AG04450 (cell line): ENCODE measurements around the gene HSD17B12. TPM values are rescaled to one million over a fixed set of nuclear protein-coding genes. Genes with fewer than 3 reads are reported as not detected.

Experiments
- CTCF ChIA-PET: fragments of 300-600, 350-600 bp; formaldehyde crosslinking; extraction: SDS; loops from one replicate; lab custom pipeline; 2022; ENCODE audit warnings: antibody characterized with exemption, inconsistent platforms; lab: Charles Lee
- POLR2A ChIA-PET: fragments of 350-600 bp; formaldehyde crosslinking; extraction: SDS; loops from one replicate; lab custom pipeline; 2021; ENCODE audit warnings: antibody characterized with exemption, inconsistent platforms; lab: Yijun Ruan, JAX
- DNase-seq: peaks from one replicate; pipeline ENCODE4 v3.0.0-alpha.2; 2011; ENCODE audit warnings: low read depth, low spot score
- H3K27ac ChIP-seq: one replicate; pipeline ENCODE4 v1.5.1; 2012; ENCODE audit warnings: low read depth, low read length, control low read depth
- H3K27me3 ChIP-seq: one replicate; pipeline ENCODE4 v1.6.0; 2012; ENCODE audit warnings: low read length; ENCODE audit not compliant: control insufficient read depth, insufficient read depth
- H3K4me3 ChIP-seq: 2 replicates; pipeline ENCODE4 v1.5.1; 2011; ENCODE audit warnings: mild to moderate bottlenecking, low read depth, low read length, control low read depth
- H3K9me3 ChIP-seq: 2 replicates; pipeline ENCODE4 v1.5.1; 2012; ENCODE audit warnings: low read length; ENCODE audit not compliant: control insufficient read depth, insufficient read depth
- polyA plus RNA-seq: library from polyadenylated mRNA; depleted of rRNA; stranded (reverse); fragments of >200 nt; gene quantifications from 2 replicates; pipeline ENCODE4 v1.2.3, GENCODE V29; 2011
- TF ChIP-seq, protein P1 (sequence below): IDR thresholded peaks from 2 replicates; pipeline ENCODE4 v1.5.1; 2011; ENCODE audit warnings: low read depth, low read length, control low read depth, inconsistent platforms

The HSD17B12 gene
- polyA plus RNA-seq, 1 experiment = 59.3 TPM

DNA sequence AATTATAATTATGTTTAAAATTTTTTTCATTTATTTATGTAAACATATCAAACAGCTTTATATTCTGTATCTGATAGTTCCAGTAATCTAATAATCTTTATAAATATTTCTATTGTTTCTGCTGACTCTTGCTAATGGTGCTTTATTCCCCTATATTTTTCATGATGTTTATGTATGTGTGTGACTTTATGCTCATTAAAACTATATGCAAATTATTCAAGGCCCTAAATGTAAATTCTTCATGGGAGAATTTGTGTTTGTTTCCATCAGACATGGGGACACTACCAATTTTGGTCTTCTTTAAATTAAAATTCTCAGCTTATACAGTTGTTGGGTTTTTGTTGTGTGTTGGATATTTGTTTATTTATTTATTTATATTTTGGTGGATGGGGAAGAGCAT lies 186.4 kb downstream of the HSD17B12 start:
- ChIA-PET POLR2A (no interaction called here), CTCF (interaction anchor here (0.5 to 2.2 kb wide), 4 partner anchors 15 to 363 kb away, joined by 3 to 10 read pairs (median 6); no protein-coding TSS in a partner anchor)
- H3K27me3 ChIP-seq = peaks cover 8% of the 10 kb centered on the region
- TF ChIP-seq, protein P1, sequence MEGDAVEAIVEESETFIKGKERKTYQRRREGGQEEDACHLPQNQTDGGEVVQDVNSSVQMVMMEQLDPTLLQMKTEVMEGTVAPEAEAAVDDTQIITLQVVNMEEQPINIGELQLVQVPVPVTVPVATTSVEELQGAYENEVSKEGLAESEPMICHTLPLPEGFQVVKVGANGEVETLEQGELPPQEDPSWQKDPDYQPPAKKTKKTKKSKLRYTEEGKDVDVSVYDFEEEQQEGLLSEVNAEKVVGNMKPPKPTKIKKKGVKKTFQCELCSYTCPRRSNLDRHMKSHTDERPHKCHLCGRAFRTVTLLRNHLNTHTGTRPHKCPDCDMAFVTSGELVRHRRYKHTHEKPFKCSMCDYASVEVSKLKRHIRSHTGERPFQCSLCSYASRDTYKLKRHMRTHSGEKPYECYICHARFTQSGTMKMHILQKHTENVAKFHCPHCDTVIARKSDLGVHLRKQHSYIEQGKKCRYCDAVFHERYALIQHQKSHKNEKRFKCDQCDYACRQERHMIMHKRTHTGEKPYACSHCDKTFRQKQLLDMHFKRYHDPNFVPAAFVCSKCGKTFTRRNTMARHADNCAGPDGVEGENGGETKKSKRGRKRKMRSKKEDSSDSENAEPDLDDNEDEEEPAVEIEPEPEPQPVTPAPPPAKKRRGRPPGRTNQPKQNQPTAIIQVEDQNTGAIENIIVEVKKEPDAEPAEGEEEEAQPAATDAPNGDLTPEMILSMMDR = no peak
- no peak overlapping the region for H3K27ac ChIP-seq
- no peak overlapping the region for H3K4me3 ChIP-seq
- H3K9me3 ChIP-seq = no peaks in the 10 kb centered on the region
- no peak for DNase-seq

GRCh38 chr11:43868852-43869567 lies 188.5 kb downstream of the HSD17B12 start:
- no peak overlapping the region for H3K27ac ChIP-seq
- peaks cover 20% of the 10 kb centered on the region for H3K27me3 ChIP-seq
- no peak overlapping the region for H3K4me3 ChIP-seq
- H3K9me3 ChIP-seq = no peaks in the 10 kb centered on the region
- ChIA-PET POLR2A (no interaction called here), CTCF (no interaction called here)
- DNase-seq = no peak
- TF ChIP-seq, protein P1 = no peak

- no peak overlapping the region for H3K4me3 ChIP-seq
- DNase-seq = no peak
- TF ChIP-seq, protein P1 = no peak
- peaks cover 27% of the 10 kb centered on the region for H3K27me3 ChIP-seq
- H3K9me3 ChIP-seq = no peaks in the 10 kb centered on the region
- ChIA-PET POLR2A (no interaction called here), CTCF (interaction anchor here (0.5 kb wide), 1 partner anchor 117 kb away, joined by 3 read pairs; no protein-coding TSS in a partner anchor)
- H3K27ac ChIP-seq = no peak overlapping the region
Observed at GRCh38 chr11:43871051-43871450, 190.5 kb downstream of the HSD17B12 start.

DNA sequence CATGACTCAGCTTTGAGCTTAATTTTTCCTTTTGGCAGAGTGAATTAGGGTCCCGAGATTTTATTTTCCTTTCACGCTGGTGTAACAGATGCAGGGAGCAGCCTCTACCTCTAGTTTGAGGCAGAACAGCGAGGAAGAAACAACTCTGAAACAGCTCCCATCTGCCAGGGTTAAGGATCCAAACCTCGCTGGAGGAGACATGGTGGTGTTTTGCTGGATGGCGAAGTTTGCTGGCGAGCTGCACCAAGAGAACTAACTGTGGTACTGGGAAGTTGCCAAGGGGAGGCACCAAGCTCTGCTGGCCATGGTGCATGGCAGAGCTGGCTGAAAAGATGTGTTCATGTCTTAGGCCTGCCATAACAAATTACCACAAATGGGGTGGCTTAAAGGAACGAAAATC lies 192.5 kb downstream of the HSD17B12 start:
- Histone ChIP-seq H3K27me3 (peaks cover 27% of the 10 kb centered on the region), H3K9me3 (no peaks in the 10 kb centered on the region), H3K4me3 (no peak overlapping the region), H3K27ac (no peak overlapping the region)
- TF ChIP-seq, protein P1 = no peak
- CTCF ChIA-PET = interaction anchor here (1.0 kb wide), 2 partner anchors 17 to 21 kb away, joined by 5 to 7 read pairs; no protein-coding TSS in a partner anchor
- POLR2A ChIA-PET = no interaction called here
- no peak for DNase-seq

DNA sequence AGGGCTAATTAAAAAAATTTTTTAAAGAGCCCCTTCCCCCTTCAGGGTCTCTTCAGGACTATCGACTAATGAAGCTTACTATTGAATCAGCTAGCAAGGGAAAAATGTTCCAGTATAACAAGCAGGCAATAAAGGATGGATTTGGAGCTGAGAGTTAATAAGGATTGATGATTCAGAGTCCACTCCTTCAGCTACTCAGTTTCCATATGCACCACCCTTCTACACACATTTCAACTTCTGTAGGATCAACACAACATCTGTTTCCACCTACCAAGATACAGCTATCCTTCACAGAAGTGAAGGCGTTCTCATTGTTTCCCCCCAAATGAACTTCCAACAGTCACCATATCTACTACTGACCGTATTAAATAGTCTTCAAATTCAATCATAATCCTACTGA lies 193.5 kb downstream of the HSD17B12 start:
- H3K27me3 ChIP-seq = peaks cover 27% of the 10 kb centered on the region
- H3K27ac ChIP-seq = no peak overlapping the region
- TF ChIP-seq, protein P1 = no peak
- ChIA-PET CTCF (no interaction called here), POLR2A (no interaction called here)
- H3K9me3 ChIP-seq = no peaks in the 10 kb centered on the region
- DNase-seq = no peak
- no peak overlapping the region for H3K4me3 ChIP-seq
